CD4-positive, alpha-beta T cell treated with Interleukin-12 subunit alpha and Interleukin-12 subunit beta, for 1 hour (primary cell): ENCODE results near the gene NLRP14.

Experiments used
- DNase-seq: peaks from one replicate; pipeline ENCODE4 v3.0.0-alpha.2; 2020

NLRP14 gene

GRCh38 chr11:7020183-7020917 lies at the start of gene NLRP14, which contains the start of gene ZNF214:
Gene NLRP14, plus strand, starts transcription at chr11:7020479. Its CDS starts 18,108 bp downstream, at chr11:7038587.
Gene ZNF214, minus strand, starts transcription at chr11:7020346. Its CDS starts 17,511 bp downstream, at chr11:7002835.
- DNase-seq = no peak

- no peak for DNase-seq
Observed at GRCh38 chr11:6979365-6979764, 40.9 kb upstream of the NLRP14 start.

- DNase-seq = no peak
Observed at GRCh38 chr11:6986487-6986886, 33.8 kb upstream of the NLRP14 start.

- DNase-seq = no peak
Observed at GRCh38 chr11:6988506-6988905, 31.8 kb upstream of the NLRP14 start.

- no peak for DNase-seq
Observed at GRCh38 chr11:6991227-6991626, 29.1 kb upstream of the NLRP14 start.

- DNase-seq = no peak
Observed at GRCh38 chr11:6992026-6992425, 28.3 kb upstream of the NLRP14 start.

GRCh38 chr11:6992457-6993417 lies 27.5 kb upstream of the NLRP14 start:
- DNase-seq = no peak

GRCh38 chr11:6995703-6996102 lies 24.6 kb upstream of the NLRP14 start:
- no peak for DNase-seq

GRCh38 chr11:7004482-7004881 lies 15.8 kb upstream of the NLRP14 start:
- DNase-seq = no peak

GRCh38 chr11:7014118-7014517 lies 6.2 kb upstream of the NLRP14 start:
- no peak for DNase-seq

GRCh38 chr11:7016011-7016410 lies 4.3 kb upstream of the NLRP14 start:
- no peak for DNase-seq

- no peak for DNase-seq
Observed at GRCh38 chr11:7019500-7020182, 638 bp upstream of the NLRP14 start.

- DNase-seq = no peak
Observed at GRCh38 chr11:7021318-7021717, 1.0 kb downstream of the NLRP14 start.

GRCh38 chr11:7028141-7028540 lies 7.9 kb downstream of the NLRP14 start:
- DNase-seq = no peak

GRCh38 chr11:7030836-7031235 lies 10.6 kb downstream of the NLRP14 start:
- DNase-seq = no peak

- DNase-seq = no peak
Observed at GRCh38 chr11:7031471-7031871, 11.2 kb downstream of the NLRP14 start.

GRCh38 chr11:7032692-7033091 lies 12.4 kb downstream of the NLRP14 start:
- DNase-seq = no peak

- DNase-seq = no peak
Observed at GRCh38 chr11:7034019-7034418, 13.7 kb downstream of the NLRP14 start.

- no peak for DNase-seq
Observed at GRCh38 chr11:7046474-7047175, 26.3 kb downstream of the NLRP14 start.

- DNase-seq = no peak
Observed at GRCh38 chr11:7050191-7050590, 29.9 kb downstream of the NLRP14 start.

- DNase-seq = no peak
Observed at GRCh38 chr11:7056828-7057513, 36.7 kb downstream of the NLRP14 start.

GRCh38 chr11:7057641-7058040 lies 37.4 kb downstream of the NLRP14 start:
- DNase-seq = no peak
